Fibroblast of skin of right quadriceps (primary cell): ENCODE results near the gene TREX2.
A peak's percentile ranks its signal among the peaks of the same experiment; 100 is the strongest.

ENCODE experiments used
- DNase-seq: peaks from one replicate; pipeline ENCODE4 v3.0.0-alpha.2; 2013

TREX2 gene

GRCh38 chrX:153445856-153446635, at the start of gene TREX2:
TSS of gene TREX2 (minus strand) at chrX:153446056. CDS start at chrX:153445430, 626 bp downstream.
- no peak for DNase-seq

GRCh38 chrX:153495362-153495751, 49.5 kb upstream of the TREX2 start:
- no peak for DNase-seq

- peak; percentile 63 for DNase-seq
Observed at GRCh38 chrX:153494541-153495361, 48.9 kb upstream of the TREX2 start, which contains the start of gene BGN. TSS of gene BGN (plus strand) at chrX:153494980. CDS start at chrX:153504632, 9,652 bp downstream.

- no peak for DNase-seq
Observed at GRCh38 chrX:153494061-153494460, 48.2 kb upstream of the TREX2 start.

- DNase-seq = no peak
Observed at GRCh38 chrX:153493085-153493484, 47.2 kb upstream of the TREX2 start.

- DNase-seq = no peak
Observed at GRCh38 chrX:153492543-153492942, 46.7 kb upstream of the TREX2 start.

GRCh38 chrX:153491918-153492317, 46.1 kb upstream of the TREX2 start:
- no peak for DNase-seq

GRCh38 chrX:153491351-153491914, 45.6 kb upstream of the TREX2 start:
- DNase-seq = no peak

- no peak for DNase-seq
Observed at GRCh38 chrX:153490217-153490930, 44.5 kb upstream of the TREX2 start.

- peak; percentile 35 for DNase-seq
Observed at GRCh38 chrX:153488231-153488914, 42.5 kb upstream of the TREX2 start.

GRCh38 chrX:153487590-153488071, 41.8 kb upstream of the TREX2 start:
- no peak for DNase-seq

GRCh38 chrX:153486171-153486570, 40.3 kb upstream of the TREX2 start:
- DNase-seq = no peak

GRCh38 chrX:153485396-153486080, 39.7 kb upstream of the TREX2 start:
- DNase-seq = no peak

GRCh38 chrX:153482376-153483015, 36.6 kb upstream of the TREX2 start:
- DNase-seq = no peak

- no peak for DNase-seq
Observed at GRCh38 chrX:153481043-153481442, 35.2 kb upstream of the TREX2 start.

- no peak for DNase-seq
Observed at GRCh38 chrX:153478746-153479145, 32.9 kb upstream of the TREX2 start.

GRCh38 chrX:153477901-153478300, 32.0 kb upstream of the TREX2 start:
- peak; percentile 49 for DNase-seq

GRCh38 chrX:153477364-153477857, 31.6 kb upstream of the TREX2 start:
- DNase-seq = peak; percentile 54

GRCh38 chrX:153476666-153477363, 31.0 kb upstream of the TREX2 start:
- DNase-seq = peak; percentile 89

GRCh38 chrX:153475751-153476281, 30.0 kb upstream of the TREX2 start:
- DNase-seq = no peak
